HUES6 (cell line): Measurements from ENCODE around the gene ZNF777.
"Not testable (repeated sequence)": the region's sequence is repeated elsewhere in the genome, so short reads cannot be mapped to it uniquely, and the experiment has no call there.

Experiments
- H3K27ac ChIP-seq: 2 replicates; pipeline ENCODE4 v1.7.0; 2013; ENCODE audit warnings: low read depth, mild to moderate bottlenecking, low read length, inconsistent platforms
- H3K27me3 ChIP-seq: 2 replicates; pipeline ENCODE4 v1.6.1; 2013; ENCODE audit warnings: low read length; ENCODE audit not compliant: control insufficient read depth, insufficient read depth
- H3K36me3 ChIP-seq: 2 replicates; pipeline ENCODE4 v1.6.1; 2013; ENCODE audit warnings: low read length; ENCODE audit not compliant: control insufficient read depth, insufficient read depth
- H3K4me1 ChIP-seq: 2 replicates; pipeline ENCODE4 v1.6.1; 2013; ENCODE audit warnings: low read length; ENCODE audit not compliant: control insufficient read depth, insufficient read depth
- H3K4me3 ChIP-seq: 2 replicates; pipeline ENCODE4 v1.5.1; 2013; ENCODE audit warnings: low read depth, low read length
- H3K9ac ChIP-seq: one replicate; pipeline ENCODE4 v1.6.1; 2013; ENCODE audit warnings: mild to moderate bottlenecking, low read length
- H3K9me3 ChIP-seq: 2 replicates; pipeline ENCODE4 v1.6.1; 2013; ENCODE audit warnings: low read depth, low read length; ENCODE audit not compliant: control insufficient read depth, insufficient read depth

The ZNF777 gene

GRCh38 chr7:149427893-149428292, 33.0 kb downstream of the ZNF777 start:
- Histone ChIP-seq H3K36me3 (peaks cover 16% of the 10 kb centered on the region), H3K9me3 (no peaks in the 10 kb centered on the region), H3K4me1 (peaks cover 3% of the 10 kb centered on the region; the same call in 1 of the 2 replicates), H3K9ac (no peak overlapping the region), H3K4me3 (no peak overlapping the region), H3K27ac (no peak overlapping the region), H3K27me3 (peaks cover 6% of the 10 kb centered on the region; the same call in 1 of the 2 replicates)

GRCh38 chr7:149427096-149427680, 33.7 kb downstream of the ZNF777 start:
- Histone ChIP-seq H3K27me3 (peaks cover 7% of the 10 kb centered on the region; the same call in 1 of the 2 replicates), H3K4me3 (no peak overlapping the region), H3K4me1 (peaks cover 3% of the 10 kb centered on the region; the same call in 1 of the 2 replicates), H3K9me3 (no peaks in the 10 kb centered on the region), H3K27ac (no peak overlapping the region), H3K9ac (no peak overlapping the region), H3K36me3 (peaks cover 10% of the 10 kb centered on the region)

GRCh38 chr7:149423449-149424110, 37.3 kb downstream of the ZNF777 start:
- Histone ChIP-seq H3K4me1 (peaks cover 3% of the 10 kb centered on the region; the same call in 1 of the 2 replicates), H3K9ac (no peak overlapping the region), H3K27ac (no peak overlapping the region), H3K36me3 (no peaks in the 10 kb centered on the region), H3K9me3 (no peaks in the 10 kb centered on the region), H3K27me3 (peaks cover 7% of the 10 kb centered on the region; the same call in 1 of the 2 replicates), H3K4me3 (peak overlapping the region; percentile 58; the same call in 1 of the 2 replicates)

GRCh38 chr7:149422914-149423301, 38.0 kb downstream of the ZNF777 start:
- Histone ChIP-seq H3K36me3 (no peaks in the 10 kb centered on the region), H3K4me3 (peak overlapping the region; percentile 58), H3K9ac (peak overlapping the region; percentile 33), H3K27ac (no peak overlapping the region), H3K4me1 (peaks cover 3% of the 10 kb centered on the region; the same call in 1 of the 2 replicates), H3K27me3 (peaks cover 7% of the 10 kb centered on the region; the same call in 1 of the 2 replicates), H3K9me3 (no peaks in the 10 kb centered on the region)

GRCh38 chr7:149422162-149422913, 38.5 kb downstream of the ZNF777 start:
- H3K9ac ChIP-seq: peak overlapping the region; percentile 54
- peaks cover 3% of the 10 kb centered on the region; the same call in 1 of the 2 replicates for H3K4me1 ChIP-seq
- H3K27ac ChIP-seq: no peak overlapping the region
- peak overlapping the region; percentile 76 for H3K4me3 ChIP-seq
- H3K27me3 ChIP-seq: peaks cover 7% of the 10 kb centered on the region; the same call in 1 of the 2 replicates
- H3K36me3 ChIP-seq: no peaks in the 10 kb centered on the region
- no peaks in the 10 kb centered on the region for H3K9me3 ChIP-seq

GRCh38 chr7:149420006-149420405, 40.9 kb downstream of the ZNF777 start:
- H3K27me3 ChIP-seq: peaks cover 7% of the 10 kb centered on the region; the same call in 1 of the 2 replicates
- H3K27ac ChIP-seq: no peak overlapping the region
- H3K36me3 ChIP-seq: no peaks in the 10 kb centered on the region
- no peak overlapping the region for H3K9ac ChIP-seq
- peaks cover 5% of the 10 kb centered on the region; the same call in 1 of the 2 replicates for H3K4me1 ChIP-seq
- H3K4me3 ChIP-seq: no peak overlapping the region
- H3K9me3 ChIP-seq: no peaks in the 10 kb centered on the region

GRCh38 chr7:149415391-149416071, 45.3 kb downstream of the ZNF777 start:
- no peak overlapping the region for H3K9ac ChIP-seq
- H3K4me3 ChIP-seq: peak overlapping the region; percentile 80
- peaks cover 8% of the 10 kb centered on the region for H3K27me3 ChIP-seq
- H3K27ac ChIP-seq: no peak overlapping the region
- H3K9me3 ChIP-seq: no peaks in the 10 kb centered on the region; the same call in 1 of the 2 replicates
- H3K4me1 ChIP-seq: 0 out of 2 replicates have a peak, but pooled peaks cover 3% of the 10 kb centered on the region
- no peaks in the 10 kb centered on the region for H3K36me3 ChIP-seq

- H3K27ac ChIP-seq: no peak overlapping the region
- H3K4me1 ChIP-seq: 0 out of 2 replicates have a peak, but pooled peaks cover 3% of the 10 kb centered on the region
- no peak overlapping the region for H3K9ac ChIP-seq
- no peaks in the 10 kb centered on the region; the same call in 1 of the 2 replicates for H3K9me3 ChIP-seq
- no peaks in the 10 kb centered on the region for H3K36me3 ChIP-seq
- peaks cover 8% of the 10 kb centered on the region for H3K27me3 ChIP-seq
- peak overlapping the region; percentile 80 for H3K4me3 ChIP-seq
Observed at GRCh38 chr7:149414745-149415390, 46.0 kb downstream of the ZNF777 start.

GRCh38 chr7:149414171-149414570, 46.7 kb downstream of the ZNF777 start:
- Histone ChIP-seq H3K36me3 (no peaks in the 10 kb centered on the region), H3K27ac (no peak overlapping the region)

GRCh38 chr7:149413083-149413482, 47.8 kb downstream of the ZNF777 start:
- H3K4me1 ChIP-seq, H3K27me3 ChIP-seq, H3K36me3 ChIP-seq, H3K4me3 ChIP-seq, H3K9me3 ChIP-seq, H3K9ac ChIP-seq, H3K27ac ChIP-seq: not testable (repeated sequence)

More at GRCh38 chr7:149414171-149414570, 46.7 kb downstream of the ZNF777 start:
- Histone ChIP-seq H3K9ac (no peak overlapping the region), H3K9me3 (no peaks in the 10 kb centered on the region; the same call in 1 of the 2 replicates), H3K4me1 (0 out of 2 replicates have a peak, but pooled peaks cover 3% of the 10 kb centered on the region), H3K27me3 (peaks cover 8% of the 10 kb centered on the region), H3K4me3 (peak overlapping the region; percentile 80)
